K562 (cell line): ENCODE measurements around the gene RNF31. TPM values are rescaled to one million over a fixed set of nuclear protein-coding genes. Genes with fewer than 3 reads are reported as not detected.

Experiments used
- ATAC-seq: fragments of 200-7000 bp; cut with Tn5 transposase; 3 replicates; pipeline ENCODE4 v1.9.1; 2020; ENCODE audit warnings: moderate library complexity
- BruUV-seq: library from RNA; stranded (reverse); fragments of 400-500 nt; replicated peaks from 2 replicates; lab custom pipeline; 2021; lab: Mats Ljungman, UMichigan
- CTCF ChIA-PET: fragments of 300-600 bp; formaldehyde crosslinking; extraction: SDS; loops from one replicate; lab custom pipeline; 2021; ENCODE audit warnings: low intra/inter-chr PET ratio; lab: Yijun Ruan, JAX
- POLR2A ChIA-PET: fragments of 300-600, 350-650 bp; sonication (Branson Sonifier 250); formaldehyde crosslinking; extraction: SDS; loops from one replicate; lab custom pipeline; 2021; ENCODE audit warnings: antibody characterized with exemption, inconsistent platforms; lab: Yijun Ruan, JAX
- DNase-seq, 4 experiments: peaks; one replicate each; pipeline versions ENCODE4 v3.0.0 to v3.0.0-alpha.2; 2011 to 2018; ENCODE audit warnings: low spot score in 3 of 4, mixed read lengths in 3 of 4; ENCODE audit errors: extremely low read depth in 1 of 4
- FAIRE-seq: peaks from 2 replicates; lab custom pipeline; 2011; peaks lifted over from hg19 to GRCh38; lab: Jason Lieb, UNC
- H2AFZ ChIP-seq: 2 replicates; pipeline ENCODE4 v1.6.0; 2011; ENCODE audit warnings: low read depth, low read length, control low read depth, inconsistent platforms
- H3K27ac ChIP-seq: fragments of 200-600 bp; 3 replicates; pipeline ENCODE4 v1.8.0; 2011; ENCODE audit warnings: low read depth, mild to moderate bottlenecking, control low read depth, inconsistent platforms, low read length, moderate library complexity, mixed read lengths; ENCODE audit errors: extremely low read depth
- H3K27me3 ChIP-seq, 2 experiments: fragments of 300-600 bp in 1 of 2; 2 replicates in 1 of 2; 3 replicates in 1 of 2; pipeline versions ENCODE4 v1.6.0 to v1.8.0; 2011; ENCODE audit warnings: inconsistent platforms in 2 of 2, low read length in 2 of 2, mild to moderate bottlenecking in 1 of 2, mixed read lengths in 1 of 2, moderate library complexity in 1 of 2; ENCODE audit not compliant: control insufficient read depth in 2 of 2, insufficient read depth in 2 of 2
- H3K36me3 ChIP-seq: fragments of 300-600 bp; 3 replicates; pipeline ENCODE4 v1.8.0; 2011; ENCODE audit warnings: mild to moderate bottlenecking, low read length, inconsistent platforms; ENCODE audit not compliant: control insufficient read depth, insufficient read depth
- H3K4me1 ChIP-seq, 2 experiments: fragments of 200-600 bp in 1 of 2; replicated peaks in 1 of 2; 2 replicates in 1 of 2; 3 replicates in 1 of 2; pipeline versions ENCODE4 v1.5.1 to v1.8.0; 2011; ENCODE audit warnings: inconsistent platforms in 2 of 2, low read length in 2 of 2, mild to moderate bottlenecking in 1 of 2, mixed read lengths in 1 of 2, moderate library complexity in 1 of 2; ENCODE audit not compliant: control insufficient read depth in 2 of 2, insufficient read depth in 2 of 2
- H3K4me2 ChIP-seq: 2 replicates; pipeline ENCODE4 v1.6.1; 2011; ENCODE audit warnings: low read length, control low read depth, inconsistent platforms, mixed read lengths; ENCODE audit not compliant: insufficient read depth
- H3K4me3 ChIP-seq: fragments of 200-600 bp; sonication (generic), shearing (Covaris generic); 2 replicates; pipeline ENCODE4 v1.5.1; 2016; ENCODE audit warnings: control low read depth, inconsistent platforms
- H3K79me2 ChIP-seq: fragments of 200-600 bp; 3 replicates; pipeline ENCODE4 v1.8.0; 2011; ENCODE audit warnings: low read length, inconsistent platforms; ENCODE audit not compliant: control insufficient read depth, insufficient read depth
- H3K9ac ChIP-seq, 2 experiments: 2 replicates each; pipeline versions ENCODE4 v1.6.0 to v1.6.1; 2011; ENCODE audit warnings: low read depth in 2 of 2, low read length in 2 of 2, control low read depth in 1 of 2, inconsistent platforms in 1 of 2, mild to moderate bottlenecking in 1 of 2, mixed read lengths in 1 of 2; ENCODE audit not compliant: insufficient read depth in 1 of 2
- H3K9me1 ChIP-seq: one replicate; pipeline ENCODE4 v1.6.0; 2011; ENCODE audit warnings: inconsistent platforms, mild to moderate bottlenecking, low read length, moderate library complexity; ENCODE audit not compliant: control insufficient read depth, insufficient read depth
- H3K9me3 ChIP-seq: replicated peaks from 2 replicates; pipeline ENCODE4 v1.5.1; 2011; ENCODE audit warnings: low read depth, low read length, inconsistent platforms; ENCODE audit not compliant: control insufficient read depth, insufficient read depth
- H4K20me1 ChIP-seq: replicated peaks from 2 replicates; pipeline ENCODE4 v1.6.1; 2011; ENCODE audit warnings: low read length, inconsistent platforms, mixed read lengths; ENCODE audit not compliant: control insufficient read depth, insufficient read depth
- ETS2 ChIP-seq: IDR thresholded peaks from 2 replicates; pipeline ENCODE4 v1.6.1; 2016; ENCODE audit warnings: borderline replicate concordance, missing genetic modification characterization, mild to moderate bottlenecking, moderate library complexity, missing compliant biosample characterization; ENCODE audit not compliant: poor library complexity, severe bottlenecking
- FOS ChIP-seq: IDR thresholded peaks from 3 replicates; pipeline ENCODE4 v1.6.1; 2011; ENCODE audit not compliant: insufficient read length; ENCODE audit errors: extremely low read depth
- KDM4B ChIP-seq, 2 experiments: fragments of 450-650 bp in 1 of 2; sonication (generic) in 1 of 2; IDR thresholded peaks; 2 replicates each; pipeline ENCODE4 v1.6.1; 2016 to 2017; ENCODE audit warnings: borderline replicate concordance in 2 of 2, antibody characterized with exemption in 1 of 2, low read depth in 1 of 2, mild to moderate bottlenecking in 1 of 2
- MAFK ChIP-seq: IDR thresholded peaks from 2 replicates; pipeline ENCODE4 v1.6.1; 2011; ENCODE audit warnings: low read length, improper control_type of control experiment
- ZNF232 ChIP-seq: sonication (generic); formaldehyde crosslinking; IDR thresholded peaks from 2 replicates; pipeline ENCODE4 v1.8.0; 2022; ENCODE audit warnings: mild to moderate bottlenecking, missing genetic modification reagents
- WGBS: fragments of 100-300 bp; shearing (Covaris generic); methylation state at CpG from one replicate; pipeline ENCODE4 v1.1.6; 2016; ENCODE audit warnings: low coverage, mixed read lengths; ENCODE audit not compliant: insufficient coverage; ENCODE audit errors: missing lambda C conversion rate; 5-methylcytosine and 5-hydroxymethylcytosine counted together
- in situ Hi-C: fragments of 300-500 bp; cut with MboI; formaldehyde crosslinking; loops from 4 replicates; pipeline ENCODE4 v1.15.0; 2018; ENCODE audit warnings: inconsistent platforms, mixed read lengths
- intact Hi-C: fragments of 100-400 bp; cut with micrococcal nuclease; formaldehyde crosslinking; loops from 2 replicates; pipeline ENCODE4 v1.14.2; 2022
- polyA plus RNA-seq, 8 experiments: library from polyadenylated mRNA; depleted of rRNA in 4 of 8; stranded (reverse) in 5 of 8; unstranded in 3 of 8; fragments of >200 nt; fragmentation: Nextera tagmentation in 2 of 8; fragmentation: Illumina TruSeq in 1 of 8; extraction: Ambion mirVana in 2 of 8; extraction: Trizol in 1 of 8; gene quantifications; 2 replicates each; pipeline versions ENCODE4 v1.2.1 to v1.2.3, GENCODE V29; 2011 to 2014; ENCODE audit warnings: inconsistent platforms in 1 of 8, missing spikeins in 1 of 8
- total RNA-seq, 7 experiments: library from RNA; depleted of rRNA in 6 of 7; stranded (reverse); fragments of >200 nt in 6 of 7; fragmentation: Illumina TruSeq in 2 of 7; extraction: Trizol in 2 of 7; gene quantifications; 2 replicates each; pipeline versions ENCODE4 v1.2.1 to v1.2.3, GENCODE V29; 2011 to 2021; ENCODE audit warnings: low replicate concordance in 1 of 7

Gene RNF31
- total and polyA plus RNA-seq, 9 of the 15 experiments (the other 6 are each of a cell fraction or from before 2014, with no cell fraction given), result 3.1 to 47.6 (median 19.1) TPM

- intact Hi-C loops (loop anchor here (10.0 kb wide), 1 partner anchor 55 kb away; the partner anchor contains the start of gene PCK2), in situ Hi-C loops (no loop called here)
- Histone ChIP-seq H3K9me1 (peaks cover 5% of the 10 kb centered on the region), H3K27me3 (no peaks in the 10 kb centered on the region), H4K20me1 (no peaks in the 10 kb centered on the region), H3K36me3 (peaks cover 48% of the 10 kb centered on the region; the same call in 2 of the 3 replicates), H3K4me2 (no peak overlapping the region), H3K79me2 (peaks cover 34% of the 10 kb centered on the region), H3K9me3 (no peaks in the 10 kb centered on the region), H3K4me3 (no peak overlapping the region), H3K27ac (no peak overlapping the region), H2AFZ (no peak overlapping the region), H3K9ac (no peak overlapping the region), H3K4me1 (peaks cover 17 to 35% of the 10 kb centered on the region in 2 experiments; a peak in 4 of 5 replicates)
- CTCF ChIA-PET, result no interaction called here
- FAIRE-seq, result no peak
- no TSS peak for BruUV-seq
- no peak for ATAC-seq
- no peak for DNase-seq
- TF ChIP-seq ZNF232 (CRISPR knock-in tag), result no peak
- no peak for TF ChIP-seq MAFK
- TF ChIP-seq KDM4B (IDR thresholded peaks at IDR 0.05; ENCODE audit: borderline replicate concordance in 2 of 2, low read depth in 1 of 2), result no peak
- TF ChIP-seq ETS2, result no peak
- no peak for TF ChIP-seq FOS
- 77% methylated on average over 3 of the region's 3 CpGs for WGBS
- POLR2A ChIA-PET, result interaction anchor here (0.5 to 1.2 kb wide), 2 partner anchors 8 to 12 kb away, joined by 4 read pairs; partner anchors contain the start of gene EMC9
Measured at GRCh38 chr14:24149302-24149969, 2.1 kb downstream of the RNF31 start.
